DMS114 treated with DMSO at 0.1 percent for 48 hours (cell line): Measurements from ENCODE around the gene MYO16.
"Not testable (repeated sequence)": the region's sequence is repeated elsewhere in the genome, so short reads cannot be mapped to it uniquely, and the experiment has no call there.

Experiments used
- DNase-seq: peaks from one replicate; lab custom pipeline; 2025; ENCODE audit not compliant: unreplicated experiment; lab: John Stamatoyannopoulos, UW

The MYO16 gene

GRCh38 chr13:108741930-108742329 lies 112.5 kb downstream of the MYO16 start:
- DNase-seq = no peak

- DNase-seq = no peak
These were observed 113.5 kb downstream of the MYO16 start for GRCh38 chr13:108742701-108743451.

GRCh38 chr13:108743522-108743921 lies 114.1 kb downstream of the MYO16 start:
- no peak for DNase-seq

- DNase-seq = no peak
These were observed 118.4 kb downstream of the MYO16 start for GRCh38 chr13:108747843-108748242.

- no peak for DNase-seq
These were observed 122.9 kb downstream of the MYO16 start for GRCh38 chr13:108752276-108752675.

- DNase-seq = no peak
These were observed 125.7 kb downstream of the MYO16 start for GRCh38 chr13:108755083-108755482.

GRCh38 chr13:108760129-108760528 lies 130.7 kb downstream of the MYO16 start:
- no peak for DNase-seq

GRCh38 chr13:108760541-108760940 lies 131.1 kb downstream of the MYO16 start:
- no peak for DNase-seq

- DNase-seq = no peak
These were observed 138.6 kb downstream of the MYO16 start for GRCh38 chr13:108768035-108768434.

- no peak for DNase-seq
These were observed 140.0 kb downstream of the MYO16 start for GRCh38 chr13:108769213-108770070.

GRCh38 chr13:108775597-108775996 lies 146.2 kb downstream of the MYO16 start:
- no peak for DNase-seq

GRCh38 chr13:108776650-108777049 lies 147.2 kb downstream of the MYO16 start:
- DNase-seq = no peak

GRCh38 chr13:108777421-108778420 lies 148.3 kb downstream of the MYO16 start:
- DNase-seq = no peak

GRCh38 chr13:108779308-108779707 lies 149.9 kb downstream of the MYO16 start:
- DNase-seq = no peak

GRCh38 chr13:108780706-108781105 lies 151.3 kb downstream of the MYO16 start:
- no peak for DNase-seq

GRCh38 chr13:108781312-108781711 lies 151.9 kb downstream of the MYO16 start:
- no peak for DNase-seq

GRCh38 chr13:108782480-108782879 lies 153.1 kb downstream of the MYO16 start:
- not testable (repeated sequence) for DNase-seq

GRCh38 chr13:108785844-108786243 lies 156.4 kb downstream of the MYO16 start:
- DNase-seq = no peak

- DNase-seq = no peak
These were observed 157.2 kb downstream of the MYO16 start for GRCh38 chr13:108786456-108787200.

GRCh38 chr13:108787700-108788414 lies 158.4 kb downstream of the MYO16 start:
- DNase-seq = no peak
